Cardiac muscle cell (in vitro differentiated cells and primary cell): Measurements from ENCODE around the gene PIBF1. TPM values are rescaled to one million over a fixed set of nuclear protein-coding genes. Genes with fewer than 3 reads are reported as not detected.

Source experiments
- DNase-seq, 2 donors: peaks; one replicate each; pipeline versions ENCODE4 v3.0.0 to v3.0.0-alpha.2; 2010 to 2017; ENCODE audit warnings: low read depth in 1 of 2, low spot score in 1 of 2
- H3K27ac ChIP-seq: fragments of 200-600 bp; sonication (generic); 2 replicates; pipeline ENCODE4 v1.5.1; 2016
- H3K27me3 ChIP-seq: fragments of 200-600 bp; sonication (generic); 2 replicates; pipeline ENCODE4 v1.6.0; 2016; ENCODE audit warnings: control low read depth
- H3K36me3 ChIP-seq: fragments of 200-600 bp; sonication (generic); 2 replicates; pipeline ENCODE4 v1.5.1; 2016; ENCODE audit warnings: control low read depth
- H3K4me1 ChIP-seq: fragments of 200-600 bp; sonication (generic); 2 replicates; pipeline ENCODE4 v1.8.1; 2017; ENCODE audit warnings: low read depth, mild to moderate bottlenecking, mixed run types
- H3K4me3 ChIP-seq: fragments of 200-600 bp; sonication (generic); 2 replicates; pipeline ENCODE4 v1.5.1; 2016; ENCODE audit warnings: mild to moderate bottlenecking
- H3K9me3 ChIP-seq: fragments of 200-600 bp; sonication (generic); 2 replicates; pipeline ENCODE4 v1.5.1; 2017; ENCODE audit warnings: low read depth, mild to moderate bottlenecking, control low read depth
- CTCF ChIP-seq: IDR thresholded peaks from 2 replicates; pipeline ENCODE4 v1.5.1; 2012; ENCODE audit warnings: low read depth, mild to moderate bottlenecking, low read length
- polyA plus RNA-seq: library from polyadenylated mRNA; unstranded; fragments of >200 nt; fragmentation: Nextera tagmentation; extraction: Ambion mirVana; gene quantifications from 2 replicates; pipeline ENCODE4 v1.2.1, GENCODE V29; 2016
- total RNA-seq: library from RNA; depleted of rRNA; stranded (reverse); fragments of >200 nt; gene quantifications from 2 replicates; pipeline ENCODE4 v1.2.3, GENCODE V29; 2016

Gene PIBF1
- total and polyA plus RNA-seq, 2 experiments from 2014 or later = 16.4 to 19.2 TPM

- no peak for DNase-seq
- no peaks in the 10 kb centered on the region for H3K9me3 ChIP-seq
- no peak overlapping the region for H3K4me3 ChIP-seq
- H3K4me1 ChIP-seq = no peaks in the 10 kb centered on the region
- TF ChIP-seq CTCF = no peak
- H3K27ac ChIP-seq = no peak overlapping the region
- H3K36me3 ChIP-seq = no peaks in the 10 kb centered on the region
- H3K27me3 ChIP-seq = peaks cover 16% of the 10 kb centered on the region
Observed at GRCh38 chr13:73065665-73066340, 283.9 kb downstream of the PIBF1 start.

Other genes starting within 250 kb of the PIBF1 start
- gene MZT1, start 54.5 kb upstream of the PIBF1 start, total RNA-seq = 6.5 and 12.4 TPM in 2 replicates
- gene MZT1, start 54.5 kb upstream of the PIBF1 start, polyA plus RNA-seq = 15.4 and 41.4 TPM in 2 replicates
- 3.7 and 14.7 TPM in 2 replicates for gene BORA, start 54.2 kb upstream of the PIBF1 start, total RNA-seq
- gene BORA, start 54.2 kb upstream of the PIBF1 start, polyA plus RNA-seq = 2.0 and 14.8 TPM in 2 replicates
- 19.4 and 23.3 TPM in 2 replicates for gene DIS3, start 233 bp upstream of the PIBF1 start, total RNA-seq
- gene DIS3, start 233 bp upstream of the PIBF1 start, polyA plus RNA-seq = 15.3 and 17.0 TPM in 2 replicates